Mesothelial cell of epicardium (in vitro differentiated cells): Measurements from ENCODE around the gene FBN1. TPM values are rescaled to one million over a fixed set of nuclear protein-coding genes. Genes with fewer than 3 reads are reported as not detected.
A peak's percentile ranks its signal among the peaks of the same experiment; 100 is the strongest.

Experiments
- DNase-seq, 2 experiments: peaks; one replicate each; pipeline ENCODE4 v3.0.0; 2021; ENCODE audit warnings: low spot score in 2 of 2; ENCODE audit not compliant: unreplicated experiment in 2 of 2
- H3K27ac Mint-ChIP-seq: 2 replicates; pipeline ENCODE4 v1.8.0; 2021; ENCODE audit warnings: mixed read lengths
- H3K27me3 Mint-ChIP-seq: 2 replicates; pipeline ENCODE4 v1.8.0; 2021; ENCODE audit warnings: low read depth, mixed read lengths
- H3K36me3 Mint-ChIP-seq: 2 replicates; pipeline ENCODE4 v1.8.0; 2021; ENCODE audit warnings: mixed read lengths
- H3K4me1 Mint-ChIP-seq: 2 replicates; pipeline ENCODE4 v1.8.0; 2021; ENCODE audit warnings: mixed read lengths
- H3K4me3 Mint-ChIP-seq: 2 replicates; pipeline ENCODE4 v1.8.0; 2021; ENCODE audit warnings: mild to moderate bottlenecking, moderate library complexity, mixed read lengths
- H3K9me3 Mint-ChIP-seq: 2 replicates; pipeline ENCODE4 v1.8.0; 2021; ENCODE audit warnings: mixed read lengths
- total RNA-seq: library from RNA; stranded (reverse); gene quantifications from 3 replicates; pipeline ENCODE4 v1.2.1, GENCODE V29; 2021
- TF ChIP-seq, protein P1 (sequence below): fragments of 200-600 bp; sonication (generic); IDR thresholded peaks from one replicate; pipeline ENCODE4 v1.5.0; 2021; ENCODE audit warnings: antibody characterized with exemption; ENCODE audit not compliant: unreplicated experiment

The FBN1 gene
- total RNA-seq, 1 donor from 2014 or later, result 67.9 TPM

DNA sequence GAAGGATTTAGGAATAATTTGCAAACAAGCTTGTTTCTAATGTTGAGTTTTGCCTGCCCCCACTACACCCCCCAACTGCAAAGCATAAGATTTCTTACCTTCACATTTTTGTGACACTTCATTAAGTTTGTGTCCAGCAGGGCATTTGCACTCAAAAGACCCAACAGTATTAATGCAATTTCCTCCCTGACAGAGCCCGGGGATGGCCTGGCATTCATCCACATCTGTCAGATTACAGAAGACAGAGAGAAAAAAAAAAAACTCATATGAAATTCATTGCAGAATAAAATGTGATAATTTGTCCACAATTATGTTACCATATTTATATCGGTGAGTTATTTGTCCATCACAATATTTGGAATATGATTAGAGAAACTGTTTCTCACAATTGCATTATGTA lies 111.5 kb downstream of the FBN1 start:
- Mint-ChIP-seq H3K9me3 (no peaks in the 10 kb centered on the region), H3K4me3 (no peak overlapping the region), H3K27ac (no peak overlapping the region), H3K4me1 (peaks cover 34% of the 10 kb centered on the region), H3K36me3 (peaks cover 3% of the 10 kb centered on the region), H3K27me3 (no peaks in the 10 kb centered on the region)
- TF ChIP-seq, protein P1, sequence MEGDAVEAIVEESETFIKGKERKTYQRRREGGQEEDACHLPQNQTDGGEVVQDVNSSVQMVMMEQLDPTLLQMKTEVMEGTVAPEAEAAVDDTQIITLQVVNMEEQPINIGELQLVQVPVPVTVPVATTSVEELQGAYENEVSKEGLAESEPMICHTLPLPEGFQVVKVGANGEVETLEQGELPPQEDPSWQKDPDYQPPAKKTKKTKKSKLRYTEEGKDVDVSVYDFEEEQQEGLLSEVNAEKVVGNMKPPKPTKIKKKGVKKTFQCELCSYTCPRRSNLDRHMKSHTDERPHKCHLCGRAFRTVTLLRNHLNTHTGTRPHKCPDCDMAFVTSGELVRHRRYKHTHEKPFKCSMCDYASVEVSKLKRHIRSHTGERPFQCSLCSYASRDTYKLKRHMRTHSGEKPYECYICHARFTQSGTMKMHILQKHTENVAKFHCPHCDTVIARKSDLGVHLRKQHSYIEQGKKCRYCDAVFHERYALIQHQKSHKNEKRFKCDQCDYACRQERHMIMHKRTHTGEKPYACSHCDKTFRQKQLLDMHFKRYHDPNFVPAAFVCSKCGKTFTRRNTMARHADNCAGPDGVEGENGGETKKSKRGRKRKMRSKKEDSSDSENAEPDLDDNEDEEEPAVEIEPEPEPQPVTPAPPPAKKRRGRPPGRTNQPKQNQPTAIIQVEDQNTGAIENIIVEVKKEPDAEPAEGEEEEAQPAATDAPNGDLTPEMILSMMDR, result no peak
- no peak for DNase-seq

DNA sequence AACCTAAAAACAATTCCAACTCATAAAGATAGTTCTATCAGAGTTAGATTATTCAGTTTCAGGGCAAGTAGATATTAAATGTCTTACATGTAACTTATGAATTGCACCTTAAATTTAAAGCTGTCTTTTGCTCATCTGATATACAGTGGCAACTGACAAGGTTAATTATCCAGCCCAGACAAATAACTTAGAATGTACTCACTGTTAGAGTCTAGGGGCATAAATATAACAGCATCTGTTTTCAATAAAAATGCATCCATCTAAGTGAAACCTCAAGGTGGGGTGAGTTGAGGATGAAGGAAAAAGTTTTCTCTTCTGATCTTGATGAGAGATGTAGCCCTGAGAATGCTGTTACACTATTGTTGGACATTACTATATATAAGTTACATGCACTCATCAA lies 112.6 kb downstream of the FBN1 start:
- no peaks in the 10 kb centered on the region for H3K27me3 Mint-ChIP-seq
- peaks cover 34% of the 10 kb centered on the region for H3K4me1 Mint-ChIP-seq
- peak overlapping the region; percentile 3 for H3K27ac Mint-ChIP-seq
- no peak for DNase-seq
- no peak overlapping the region for H3K4me3 Mint-ChIP-seq
- no peaks in the 10 kb centered on the region for H3K9me3 Mint-ChIP-seq
- TF ChIP-seq, protein P1, result no peak
- peaks cover 3% of the 10 kb centered on the region for H3K36me3 Mint-ChIP-seq

DNA sequence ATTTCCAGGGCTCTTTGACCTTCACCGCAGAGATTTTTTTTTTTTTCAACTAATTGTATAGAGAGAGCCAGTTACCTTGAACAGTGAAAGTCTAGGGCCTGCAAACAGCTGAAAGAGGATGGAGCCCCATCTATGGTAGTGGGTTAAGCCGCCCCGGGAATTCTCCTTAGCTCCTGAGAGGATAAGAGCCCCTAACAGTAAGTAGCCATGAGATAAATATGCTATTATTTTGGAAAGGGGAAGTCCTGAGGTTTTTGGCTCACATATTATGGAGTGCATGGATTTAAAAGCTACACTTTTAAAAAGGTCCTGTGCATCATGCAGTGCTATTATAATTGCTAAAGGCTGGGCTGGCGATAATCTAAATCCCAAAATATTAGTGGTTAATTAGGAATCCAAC lies 115.0 kb downstream of the FBN1 start:
- Mint-ChIP-seq H3K4me3 (no peak overlapping the region), H3K9me3 (no peaks in the 10 kb centered on the region), H3K36me3 (peaks cover 4% of the 10 kb centered on the region), H3K27ac (no peak overlapping the region), H3K4me1 (peaks cover 20% of the 10 kb centered on the region), H3K27me3 (no peaks in the 10 kb centered on the region)
- no peak for DNase-seq
- TF ChIP-seq, protein P1, result no peak

DNA sequence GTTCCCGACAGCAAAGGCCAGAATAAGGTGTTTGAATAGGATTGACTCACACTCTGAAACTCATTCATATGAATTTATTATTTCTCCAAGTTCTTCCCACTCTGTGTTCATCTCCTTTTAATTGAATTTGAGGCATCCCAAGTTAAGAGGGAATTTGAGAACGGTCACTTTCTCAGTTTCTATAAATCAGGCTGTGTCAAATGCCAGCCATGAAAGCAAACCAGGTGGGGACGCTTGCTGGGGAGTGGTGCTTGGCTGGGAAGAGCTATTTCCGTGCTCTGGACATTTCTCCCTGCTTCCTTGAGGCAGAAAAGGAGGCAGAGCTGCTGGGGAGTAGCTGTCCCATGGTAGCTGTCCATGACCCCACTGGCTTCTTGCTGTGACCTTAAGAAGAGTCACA lies 116.6 kb downstream of the FBN1 start:
- no peak for DNase-seq
- Mint-ChIP-seq H3K4me3 (no peak overlapping the region), H3K27ac (no peak overlapping the region), H3K27me3 (no peaks in the 10 kb centered on the region), H3K36me3 (peaks cover 7% of the 10 kb centered on the region), H3K9me3 (no peaks in the 10 kb centered on the region), H3K4me1 (peaks cover 13% of the 10 kb centered on the region)
- TF ChIP-seq, protein P1, result no peak

DNA sequence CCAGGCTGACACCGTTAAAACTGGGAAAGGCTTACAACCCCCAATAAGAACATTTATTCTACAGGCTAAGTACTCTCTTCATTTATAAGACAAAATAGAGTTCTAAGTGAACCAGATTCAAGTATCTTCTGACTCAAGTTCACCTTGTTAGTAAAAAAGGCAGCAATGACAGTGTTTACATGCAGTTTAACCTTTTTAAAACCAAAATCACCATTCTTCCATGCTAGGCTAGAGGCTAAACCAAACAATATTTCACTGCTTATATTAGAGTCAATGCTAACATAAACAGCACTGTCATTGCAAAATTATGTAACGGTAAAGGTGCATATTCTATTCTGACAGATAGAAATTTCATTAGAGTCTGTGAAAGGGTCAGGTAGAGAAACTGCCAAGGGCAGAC lies 118.0 kb downstream of the FBN1 start:
- Mint-ChIP-seq H3K4me3 (no peak overlapping the region), H3K36me3 (peaks cover 7% of the 10 kb centered on the region), H3K9me3 (no peaks in the 10 kb centered on the region), H3K27me3 (no peaks in the 10 kb centered on the region), H3K27ac (no peak overlapping the region), H3K4me1 (peaks cover 2% of the 10 kb centered on the region)
- DNase-seq, result no peak
- TF ChIP-seq, protein P1, result no peak

DNA sequence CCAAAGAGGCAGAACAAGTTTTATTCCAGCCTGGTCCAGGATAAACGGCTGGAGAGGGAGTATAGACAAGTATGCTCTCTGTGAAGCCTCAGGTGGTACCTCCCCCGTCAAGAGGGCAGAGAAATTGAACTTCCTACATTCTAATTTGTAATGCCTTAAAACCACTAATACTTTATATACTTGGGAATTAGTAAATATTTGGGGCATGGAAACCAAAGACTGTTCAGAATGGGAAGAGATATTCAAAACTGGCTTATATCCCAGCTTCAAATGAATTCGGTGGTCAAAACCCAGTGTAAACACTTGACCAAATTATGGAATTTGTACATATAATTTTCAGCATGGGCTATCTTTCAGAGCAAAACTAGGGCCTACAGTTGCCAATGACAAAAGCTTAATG lies 122.6 kb downstream of the FBN1 start:
- Mint-ChIP-seq H3K9me3 (no peaks in the 10 kb centered on the region), H3K27me3 (no peaks in the 10 kb centered on the region), H3K27ac (no peak overlapping the region), H3K4me1 (no peaks in the 10 kb centered on the region), H3K36me3 (peaks cover 14% of the 10 kb centered on the region), H3K4me3 (no peak overlapping the region)
- TF ChIP-seq, protein P1, result no peak
- no peak for DNase-seq
